ENCODE data around the gene IL18BP. TPM values are rescaled to one million over a fixed set of nuclear protein-coding genes. Genes with fewer than 3 reads are reported as not detected.

Gene IL18BP
- total and polyA plus RNA-seq, 5 donors, result 2.7 to 5.3 (median 3.8) TPM

GRCh38 chr11:72004515-72005346 lies 6.0 kb downstream of the IL18BP start:
- 88% methylated on average over 16 of the region's 16 CpGs for WGBS
- no peak for ATAC-seq
- H3K27ac ChIP-seq (ENCODE audit: low read length), result no peak overlapping the region

DNA sequence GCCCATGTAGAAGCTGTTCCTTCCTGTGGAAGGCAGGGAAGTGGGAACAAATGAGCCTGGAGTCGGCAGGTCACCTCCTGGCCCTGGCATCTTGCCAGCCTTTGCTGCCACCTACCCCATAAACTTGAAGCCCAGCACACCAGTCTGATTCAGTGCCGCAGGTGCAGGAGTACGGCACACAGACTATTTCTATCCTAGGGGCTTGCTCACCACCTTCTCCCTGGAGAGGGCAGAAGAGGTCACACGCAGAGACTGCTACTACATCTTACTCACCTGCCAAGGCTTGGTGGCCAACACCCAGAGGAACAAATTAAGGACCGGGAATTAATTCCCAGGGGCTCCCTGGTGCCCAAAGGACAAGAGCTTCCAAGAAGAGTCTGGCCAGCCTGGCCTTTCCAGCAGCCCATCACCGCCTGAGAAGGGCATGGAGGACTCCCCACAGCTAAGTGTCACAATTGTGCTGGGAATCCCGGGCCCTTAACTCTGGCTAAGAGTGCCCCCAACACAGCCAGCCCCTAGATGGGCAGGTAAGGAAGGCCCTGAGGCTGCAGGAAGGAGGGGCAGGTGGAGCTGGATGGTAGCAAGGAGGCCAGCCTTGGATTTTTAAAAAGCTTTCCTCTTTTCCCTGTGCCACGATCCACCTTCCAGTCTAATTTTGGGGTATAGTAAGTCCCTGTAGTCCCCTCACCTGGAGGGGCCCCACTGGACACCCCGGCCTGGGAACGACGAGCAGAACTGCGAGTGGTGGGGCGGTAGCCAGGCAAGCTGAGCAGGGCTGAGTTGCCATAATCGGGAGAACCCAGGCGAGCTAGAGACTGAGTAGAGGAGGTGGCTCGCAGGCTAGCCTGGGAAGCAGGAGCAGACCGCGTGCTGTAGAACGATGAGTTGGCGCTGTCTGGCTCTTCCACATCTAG lies 6.9 kb downstream of the IL18BP start:
- 81% methylated on average over 20 of the region's 20 CpGs for WGBS
- intact Hi-C loops (cut with DNase I), result no loop called here
- Histone ChIP-seq H3K4me1 (ENCODE audit: control insufficient read depth, insufficient read depth, low read length) (no peaks in the 10 kb centered on the region), H3K4me3 (ENCODE audit: low read length) (no peak overlapping the region), H3K27ac (ENCODE audit: low read length) (no peak overlapping the region), H3K27me3 (ENCODE audit: control insufficient read depth, insufficient read depth) (no peaks in the 10 kb centered on the region), H3K9me3 (ENCODE audit: control insufficient read depth, low read length) (no peaks in the 10 kb centered on the region)
- ATAC-seq, result no peak
- DNase-seq, result no peak

More at GRCh38 chr11:72004515-72005346, 6.0 kb downstream of the IL18BP start:
- Histone ChIP-seq H3K27me3 (ENCODE audit: control insufficient read depth, insufficient read depth) (no peaks in the 10 kb centered on the region), H3K9me3 (ENCODE audit: control insufficient read depth, low read length) (no peaks in the 10 kb centered on the region), H3K4me3 (ENCODE audit: low read length) (no peak overlapping the region), H3K4me1 (ENCODE audit: control insufficient read depth, insufficient read depth, low read length) (no peaks in the 10 kb centered on the region)
- DNase-seq, result no peak
- intact Hi-C loops (cut with DNase I), result no loop called here

DNA sequence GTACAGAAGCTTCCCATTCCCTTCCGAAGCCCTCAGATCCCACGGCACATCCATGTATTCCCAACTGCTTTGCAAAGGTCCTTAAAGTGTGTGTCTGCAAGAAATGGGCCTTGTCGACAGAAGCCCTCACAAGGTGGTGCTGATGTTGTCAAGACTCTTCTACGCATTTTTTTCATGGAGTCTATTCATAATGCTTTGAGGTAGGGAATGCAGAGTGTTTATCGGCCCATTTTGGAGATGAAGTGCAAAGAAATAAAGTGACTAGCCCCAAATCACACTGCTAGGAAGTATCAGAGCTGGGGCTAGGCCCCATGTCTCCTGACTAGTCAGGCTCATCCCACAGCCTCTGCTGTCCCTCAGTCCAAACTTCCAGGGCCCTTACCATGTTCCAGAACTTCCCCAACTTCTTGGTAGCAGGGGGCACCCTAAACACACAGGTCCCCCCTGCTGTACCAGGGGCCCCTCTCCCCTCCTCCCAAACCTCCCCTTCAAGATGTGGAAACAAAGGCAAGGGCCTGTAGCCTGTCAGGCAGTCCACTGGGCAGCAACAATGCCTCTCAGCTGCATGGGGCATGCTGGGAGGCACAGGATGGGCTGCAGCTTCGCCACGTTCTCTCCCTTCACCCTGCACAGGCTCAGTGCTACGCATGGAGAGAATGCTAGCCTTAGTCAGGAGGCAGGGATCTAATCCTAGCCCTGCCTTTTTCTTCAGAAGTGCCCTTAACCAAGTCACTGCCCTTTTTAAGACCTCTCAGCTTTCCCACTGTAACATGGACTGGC lies 7.8 kb downstream of the IL18BP start:
- no peak overlapping the region for H3K27ac ChIP-seq (ENCODE audit: low read length)
- intact Hi-C loops (cut with DNase I), result no loop called here
- no peaks in the 10 kb centered on the region for H3K27me3 ChIP-seq (ENCODE audit: control insufficient read depth, insufficient read depth)
- no peaks in the 10 kb centered on the region for H3K9me3 ChIP-seq (ENCODE audit: control insufficient read depth, low read length)
- ATAC-seq (no peak), DNase-seq (no peak)
- H3K4me3 ChIP-seq (ENCODE audit: low read length), result no peak overlapping the region
- 74% methylated on average over 8 of the region's 8 CpGs for WGBS
- H3K4me1 ChIP-seq (ENCODE audit: control insufficient read depth, insufficient read depth, low read length), result peaks cover 4% of the 10 kb centered on the region

GRCh38 chr11:72007089-72007476 lies 8.4 kb downstream of the IL18BP start:
- H3K4me1 ChIP-seq (ENCODE audit: control insufficient read depth, insufficient read depth, low read length), result peaks cover 6% of the 10 kb centered on the region
- intact Hi-C loops (cut with DNase I), result no loop called here
- 85% methylated on average over 15 of the region's 15 CpGs for WGBS
- no peaks in the 10 kb centered on the region for H3K9me3 ChIP-seq (ENCODE audit: control insufficient read depth, low read length)
- H3K27ac ChIP-seq (ENCODE audit: low read length), result no peak overlapping the region
- ATAC-seq (no peak), DNase-seq (no peak)
- no peaks in the 10 kb centered on the region for H3K27me3 ChIP-seq (ENCODE audit: control insufficient read depth, insufficient read depth)
- H3K4me3 ChIP-seq (ENCODE audit: low read length), result no peak overlapping the region

- peaks cover 7% of the 10 kb centered on the region for H3K4me1 ChIP-seq (ENCODE audit: control insufficient read depth, insufficient read depth, low read length)
- WGBS, result 77% methylated on average over 5 of the region's 5 CpGs
- intact Hi-C loops (cut with DNase I), result no loop called here
- no peak overlapping the region for H3K4me3 ChIP-seq (ENCODE audit: low read length)
- H3K27ac ChIP-seq (ENCODE audit: low read length), result no peak overlapping the region
- no peak for DNase-seq
- H3K9me3 ChIP-seq (ENCODE audit: control insufficient read depth, low read length), result no peaks in the 10 kb centered on the region
- no peak for ATAC-seq
- H3K27me3 ChIP-seq (ENCODE audit: control insufficient read depth, insufficient read depth), result no peaks in the 10 kb centered on the region
Observed at GRCh38 chr11:72007587-72007986, 8.9 kb downstream of the IL18BP start.

GRCh38 chr11:72008728-72009127 lies 10.0 kb downstream of the IL18BP start:
- H3K9me3 ChIP-seq (ENCODE audit: control insufficient read depth, low read length), result no peaks in the 10 kb centered on the region
- H3K4me1 ChIP-seq (ENCODE audit: control insufficient read depth, insufficient read depth, low read length), result peaks cover 13% of the 10 kb centered on the region
- no peak for DNase-seq
- ATAC-seq, result no peak
- no peak overlapping the region for H3K27ac ChIP-seq (ENCODE audit: low read length)
- intact Hi-C loops (cut with DNase I), result no loop called here
- WGBS, result 81% methylated on average over 7 of the region's 7 CpGs
- no peaks in the 10 kb centered on the region for H3K27me3 ChIP-seq (ENCODE audit: control insufficient read depth, insufficient read depth)
- H3K4me3 ChIP-seq (ENCODE audit: low read length), result no peak overlapping the region

DNA sequence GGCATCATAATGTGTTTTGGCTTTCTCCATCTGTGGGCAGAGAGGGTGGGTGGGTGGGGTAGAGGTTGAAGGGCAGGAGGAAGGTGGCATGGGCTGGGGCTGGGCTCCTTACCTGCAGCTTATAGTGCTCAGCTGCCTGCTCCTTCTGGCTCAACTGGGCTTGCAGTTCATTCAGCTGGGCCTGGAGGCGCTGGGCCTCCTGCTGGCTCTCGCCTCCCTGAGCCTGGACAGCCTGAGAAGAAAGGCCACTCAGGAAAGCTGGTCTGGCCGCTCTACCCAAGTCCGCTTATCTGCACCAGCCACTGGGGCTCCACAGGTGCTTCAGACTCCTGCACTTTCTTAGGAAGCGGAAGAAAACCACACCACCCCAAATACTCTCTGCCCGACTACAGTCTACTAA lies 10.4 kb downstream of the IL18BP start:
- intact Hi-C loops (cut with DNase I), result no loop called here
- ATAC-seq, result no peak
- 92% methylated on average over 6 of the region's 6 CpGs for WGBS
- H3K4me3 ChIP-seq (ENCODE audit: low read length), result no peak overlapping the region
- H3K27ac ChIP-seq (ENCODE audit: low read length), result no peak overlapping the region
- DNase-seq, result no peak
- H3K4me1 ChIP-seq (ENCODE audit: control insufficient read depth, insufficient read depth, low read length), result peaks cover 15% of the 10 kb centered on the region
- no peaks in the 10 kb centered on the region for H3K27me3 ChIP-seq (ENCODE audit: control insufficient read depth, insufficient read depth)
- H3K9me3 ChIP-seq (ENCODE audit: control insufficient read depth, low read length), result no peaks in the 10 kb centered on the region

DNA sequence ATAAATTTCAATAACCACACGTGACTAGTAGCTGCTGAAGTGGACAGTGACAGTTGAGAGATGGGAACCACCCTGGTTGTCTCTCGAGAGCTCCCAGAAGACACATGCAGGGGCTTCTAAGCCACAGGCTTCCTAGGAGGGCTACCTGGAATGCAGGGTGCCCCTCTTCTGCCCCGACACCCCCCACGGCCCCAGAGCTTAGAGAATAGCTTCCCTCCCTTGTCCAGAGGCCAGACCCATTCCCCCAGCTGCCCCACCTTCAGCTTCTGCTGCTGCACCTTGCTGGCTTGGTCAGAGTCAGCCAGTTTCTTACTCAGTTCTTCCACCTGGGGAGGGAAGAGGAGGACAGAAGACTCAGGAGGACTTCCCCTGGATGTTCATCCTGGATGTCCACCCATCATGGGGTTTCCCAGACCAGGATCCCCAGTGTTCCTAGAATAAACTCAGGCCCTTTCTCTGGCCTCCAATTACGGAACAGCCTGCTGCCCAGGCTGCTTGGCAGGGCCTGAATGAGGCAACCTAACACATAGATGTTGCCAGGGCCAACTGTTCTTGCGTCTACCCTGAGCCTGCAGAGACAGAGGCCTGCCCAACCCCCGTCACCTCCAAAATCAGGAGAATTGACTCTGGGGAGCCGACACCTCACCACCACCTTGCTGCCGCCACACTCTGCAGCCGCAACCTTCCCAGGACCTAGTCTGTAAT lies 12.0 kb downstream of the IL18BP start:
- Histone ChIP-seq H3K27me3 (ENCODE audit: control insufficient read depth, insufficient read depth) (no peaks in the 10 kb centered on the region), H3K27ac (ENCODE audit: low read length) (no peak overlapping the region), H3K4me3 (ENCODE audit: low read length) (no peak overlapping the region), H3K4me1 (ENCODE audit: control insufficient read depth, insufficient read depth, low read length) (peaks cover 18% of the 10 kb centered on the region), H3K9me3 (ENCODE audit: control insufficient read depth, low read length) (no peaks in the 10 kb centered on the region)
- ATAC-seq (peak in 1 of 2 donors; percentile 32), DNase-seq (no peak)
- intact Hi-C loops (cut with DNase I), result no loop called here
- WGBS, result 74% methylated on average over 10 of the region's 10 CpGs

DNA sequence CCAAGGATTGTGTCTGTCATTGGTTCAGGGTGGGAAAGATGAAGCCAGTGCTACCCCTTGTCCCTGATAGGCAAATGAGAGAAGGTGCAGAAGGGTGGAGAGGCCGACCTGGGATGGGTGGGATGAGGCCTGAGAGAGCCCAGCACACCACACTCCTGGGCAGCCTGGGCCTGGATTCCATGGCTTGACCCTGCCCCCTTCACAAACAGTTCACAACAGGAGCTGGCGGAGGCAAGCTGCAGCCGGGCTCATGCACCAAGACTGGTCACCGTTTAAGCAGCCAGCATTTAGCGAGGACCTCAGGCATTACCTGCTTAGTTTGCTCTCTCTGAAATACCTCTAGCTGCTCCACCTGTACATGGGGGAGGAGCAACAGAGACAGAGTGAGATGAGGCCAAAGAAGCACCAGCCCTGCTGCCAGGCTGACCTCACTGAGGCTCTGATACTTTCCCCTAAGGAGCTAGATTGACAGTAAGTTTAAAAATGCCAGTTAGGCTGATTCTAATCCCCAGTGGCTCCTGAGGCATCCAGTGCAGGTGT lies 13.5 kb downstream of the IL18BP start:
- intact Hi-C loops (cut with DNase I), result no loop called here
- Histone ChIP-seq H3K27ac (ENCODE audit: low read length) (no peak overlapping the region), H3K27me3 (ENCODE audit: control insufficient read depth, insufficient read depth) (no peaks in the 10 kb centered on the region), H3K4me1 (ENCODE audit: control insufficient read depth, insufficient read depth, low read length) (peaks cover 18% of the 10 kb centered on the region), H3K4me3 (ENCODE audit: low read length) (no peak overlapping the region), H3K9me3 (ENCODE audit: control insufficient read depth, low read length) (no peaks in the 10 kb centered on the region)
- 76% methylated on average over 5 of the region's 5 CpGs for WGBS
- DNase-seq, result no peak
- no peak for ATAC-seq

Data from right cardiac atrium (tissue), 5 donors.